Smooth muscle cell (in vitro differentiated cells): ENCODE results near the gene COA1. TPM values are rescaled to one million over a fixed set of nuclear protein-coding genes. Genes with fewer than 3 reads are reported as not detected.

Source experiments
- DNase-seq: peaks from one replicate; lab custom pipeline; 2025; ENCODE audit not compliant: unreplicated experiment; lab: John Stamatoyannopoulos, UW
- H2AFZ ChIP-seq: fragments of 200-600 bp; sonication (generic); 2 replicates; pipeline ENCODE4 v1.6.0; 2016; ENCODE audit warnings: antibody characterized with exemption, low read depth, mild to moderate bottlenecking
- H3F3A ChIP-seq: fragments of 200-600 bp; sonication (generic); 2 replicates; pipeline ENCODE4 v1.6.0; 2017; ENCODE audit warnings: antibody characterized with exemption, low read depth
- H3K27ac ChIP-seq: fragments of 200-600 bp; sonication (generic); 2 replicates; pipeline ENCODE4 v1.5.1; 2016; ENCODE audit warnings: low read depth, mild to moderate bottlenecking
- H3K27me3 ChIP-seq: fragments of 200-600 bp; sonication (generic); 2 replicates; pipeline ENCODE4 v1.6.1; 2016; ENCODE audit warnings: low read depth, mild to moderate bottlenecking
- H3K36me3 ChIP-seq: fragments of 200-600 bp; sonication (generic); 2 replicates; pipeline ENCODE4 v1.5.1; 2016; ENCODE audit warnings: low read depth
- H3K4me1 ChIP-seq: fragments of 200-600 bp; sonication (generic); 2 replicates; pipeline ENCODE4 v1.5.1; 2016; ENCODE audit warnings: low read depth
- H3K4me2 ChIP-seq: fragments of 200-600 bp; sonication (generic); 2 replicates; pipeline ENCODE4 v1.6.0; 2016; ENCODE audit warnings: mild to moderate bottlenecking
- H3K4me3 ChIP-seq: fragments of 200-600 bp; sonication (generic); 2 replicates; pipeline ENCODE4 v1.5.1; 2016; ENCODE audit warnings: mild to moderate bottlenecking
- H3K79me2 ChIP-seq: fragments of 200-600 bp; sonication (generic); 2 replicates; pipeline ENCODE4 v1.6.0; 2016; ENCODE audit warnings: low read depth, mild to moderate bottlenecking
- H3K9ac ChIP-seq: fragments of 200-600 bp; sonication (generic); 2 replicates; pipeline ENCODE4 v1.6.0; 2016; ENCODE audit warnings: low read depth
- H3K9me3 ChIP-seq: fragments of 200-600 bp; sonication (generic); replicated peaks from 2 replicates; pipeline ENCODE4 v1.5.1; 2016; ENCODE audit warnings: low read depth
- H4K20me1 ChIP-seq: fragments of 200-600 bp; sonication (generic); 2 replicates; pipeline ENCODE4 v1.6.0; 2016; ENCODE audit warnings: low read depth
- WGBS: methylation state at CpG from one replicate; pipeline ENCODE4 v1.1.7; 2016; ENCODE audit warnings: low lambda C conversion rate; 5-methylcytosine and 5-hydroxymethylcytosine counted together
- polyA plus RNA-seq: library from polyadenylated mRNA; unstranded; fragments of >200 nt; fragmentation: Nextera tagmentation; extraction: Ambion mirVana; gene quantifications from 2 replicates; pipeline ENCODE4 v1.2.1, GENCODE V29; 2016
- total RNA-seq: library from RNA; depleted of rRNA; stranded (reverse); fragments of >200 nt; gene quantifications from 2 replicates; pipeline ENCODE4 v1.2.3, GENCODE V29; 2014
- TF ChIP-seq, protein P1 (sequence below): fragments of 200-600 bp; sonication (generic); IDR thresholded peaks from 2 replicates; pipeline ENCODE4 v1.5.1; 2017; ENCODE audit warnings: borderline replicate concordance, mild to moderate bottlenecking, antibody characterized with exemption; ENCODE audit not compliant: insufficient read depth, poor library complexity, severe bottlenecking

COA1 gene
- total and polyA plus RNA-seq, 2 experiments from 2014 or later = 63.1 to 67.5 TPM

DNA sequence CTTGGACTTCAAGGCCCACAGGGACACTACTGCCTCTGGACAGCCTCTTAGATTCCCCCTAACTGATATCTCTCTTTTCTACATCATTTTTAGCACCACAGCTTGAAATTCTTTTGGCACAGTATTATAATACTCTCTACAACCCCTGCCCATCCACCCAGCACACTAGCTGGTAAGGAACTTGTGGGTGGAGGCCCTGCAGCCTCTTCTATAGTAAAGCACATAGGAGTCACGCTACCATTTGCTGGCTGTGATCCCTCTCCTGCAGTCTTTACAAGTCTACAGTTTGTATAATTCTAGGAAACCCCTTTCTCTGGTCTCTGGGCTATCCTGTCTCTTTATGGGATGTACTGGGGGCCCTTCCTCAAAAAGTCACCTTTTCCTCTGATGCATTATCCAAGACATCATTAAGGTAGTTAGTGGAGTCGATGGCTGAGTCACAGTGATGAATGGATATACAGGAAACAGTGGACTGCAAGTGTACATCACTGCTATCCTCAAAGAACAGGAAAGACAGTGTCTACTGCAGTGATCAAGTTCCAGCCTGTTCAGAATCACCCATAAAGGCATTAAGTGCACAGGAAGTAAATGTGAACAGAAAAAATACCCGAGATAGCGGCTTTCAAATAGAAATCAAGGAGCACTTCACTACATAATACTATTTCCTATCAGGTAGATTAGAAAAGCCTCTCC, 92.1 kb downstream of the COA1 start:
- Histone ChIP-seq H3K9me3 (no peaks in the 10 kb centered on the region), H3K4me2 (no peak overlapping the region), H3K4me1 (peaks cover 14% of the 10 kb centered on the region), H2AFZ (no peak overlapping the region), H3F3A (no peaks in the 10 kb centered on the region), H3K9ac (no peak overlapping the region), H3K4me3 (no peak overlapping the region), H3K36me3 (peaks cover 5% of the 10 kb centered on the region), H3K79me2 (no peaks in the 10 kb centered on the region), H4K20me1 (no peaks in the 10 kb centered on the region), H3K27me3 (no peaks in the 10 kb centered on the region), H3K27ac (peak overlapping the region; percentile 25)
- TF ChIP-seq, protein P1, sequence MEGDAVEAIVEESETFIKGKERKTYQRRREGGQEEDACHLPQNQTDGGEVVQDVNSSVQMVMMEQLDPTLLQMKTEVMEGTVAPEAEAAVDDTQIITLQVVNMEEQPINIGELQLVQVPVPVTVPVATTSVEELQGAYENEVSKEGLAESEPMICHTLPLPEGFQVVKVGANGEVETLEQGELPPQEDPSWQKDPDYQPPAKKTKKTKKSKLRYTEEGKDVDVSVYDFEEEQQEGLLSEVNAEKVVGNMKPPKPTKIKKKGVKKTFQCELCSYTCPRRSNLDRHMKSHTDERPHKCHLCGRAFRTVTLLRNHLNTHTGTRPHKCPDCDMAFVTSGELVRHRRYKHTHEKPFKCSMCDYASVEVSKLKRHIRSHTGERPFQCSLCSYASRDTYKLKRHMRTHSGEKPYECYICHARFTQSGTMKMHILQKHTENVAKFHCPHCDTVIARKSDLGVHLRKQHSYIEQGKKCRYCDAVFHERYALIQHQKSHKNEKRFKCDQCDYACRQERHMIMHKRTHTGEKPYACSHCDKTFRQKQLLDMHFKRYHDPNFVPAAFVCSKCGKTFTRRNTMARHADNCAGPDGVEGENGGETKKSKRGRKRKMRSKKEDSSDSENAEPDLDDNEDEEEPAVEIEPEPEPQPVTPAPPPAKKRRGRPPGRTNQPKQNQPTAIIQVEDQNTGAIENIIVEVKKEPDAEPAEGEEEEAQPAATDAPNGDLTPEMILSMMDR = no peak
- 75% methylated on average over 4 of the region's 4 CpGs for WGBS
- DNase-seq = no peak

GRCh38 chr7:43636093-43636492, 93.2 kb downstream of the COA1 start:
- Histone ChIP-seq H4K20me1 (no peaks in the 10 kb centered on the region), H2AFZ (no peak overlapping the region), H3K27me3 (no peaks in the 10 kb centered on the region), H3F3A (no peaks in the 10 kb centered on the region), H3K36me3 (peaks cover 5% of the 10 kb centered on the region), H3K4me3 (no peak overlapping the region), H3K79me2 (no peaks in the 10 kb centered on the region), H3K27ac (peak overlapping the region; percentile 5), H3K4me1 (peaks cover 14% of the 10 kb centered on the region), H3K9me3 (no peaks in the 10 kb centered on the region), H3K9ac (no peak overlapping the region), H3K4me2 (no peak overlapping the region)
- DNase-seq = no peak
- 89% methylated on average over 6 of the region's 6 CpGs for WGBS
- TF ChIP-seq, protein P1 = no peak

DNA sequence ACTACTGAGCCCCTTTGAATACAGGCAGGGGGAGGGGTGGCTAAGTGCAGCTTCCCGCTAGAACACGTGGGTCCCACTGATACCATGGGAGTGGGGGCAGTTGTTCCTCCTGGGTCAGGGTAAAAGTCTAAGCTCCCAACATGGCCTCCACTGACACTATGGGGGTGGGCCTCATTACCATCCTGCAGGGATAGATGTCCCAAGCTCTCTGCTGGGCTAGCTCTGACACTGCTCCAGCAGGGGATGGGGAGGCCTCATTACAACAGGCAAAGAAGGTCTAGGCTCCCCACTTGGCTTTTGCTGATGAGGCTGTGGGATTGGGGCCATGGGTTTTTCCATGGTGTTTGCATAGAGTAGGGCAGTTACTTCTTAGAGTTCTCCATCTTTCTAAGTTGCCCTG, 94.9 kb downstream of the COA1 start:
- H3K9me3 ChIP-seq = no peaks in the 10 kb centered on the region
- H4K20me1 ChIP-seq = no peaks in the 10 kb centered on the region
- H2AFZ ChIP-seq = no peak overlapping the region
- H3K36me3 ChIP-seq = peaks cover 7% of the 10 kb centered on the region
- no peak overlapping the region for H3K9ac ChIP-seq
- H3K4me2 ChIP-seq = no peak overlapping the region
- no peak for DNase-seq
- no peak overlapping the region for H3K27ac ChIP-seq
- no peak overlapping the region for H3K4me3 ChIP-seq
- no peaks in the 10 kb centered on the region for H3K79me2 ChIP-seq
- H3F3A ChIP-seq = no peaks in the 10 kb centered on the region
- no peaks in the 10 kb centered on the region for H3K27me3 ChIP-seq
- 100% methylated on average over 2 of the region's 2 CpGs for WGBS
- TF ChIP-seq, protein P1 = no peak
- H3K4me1 ChIP-seq = no peaks in the 10 kb centered on the region

DNA sequence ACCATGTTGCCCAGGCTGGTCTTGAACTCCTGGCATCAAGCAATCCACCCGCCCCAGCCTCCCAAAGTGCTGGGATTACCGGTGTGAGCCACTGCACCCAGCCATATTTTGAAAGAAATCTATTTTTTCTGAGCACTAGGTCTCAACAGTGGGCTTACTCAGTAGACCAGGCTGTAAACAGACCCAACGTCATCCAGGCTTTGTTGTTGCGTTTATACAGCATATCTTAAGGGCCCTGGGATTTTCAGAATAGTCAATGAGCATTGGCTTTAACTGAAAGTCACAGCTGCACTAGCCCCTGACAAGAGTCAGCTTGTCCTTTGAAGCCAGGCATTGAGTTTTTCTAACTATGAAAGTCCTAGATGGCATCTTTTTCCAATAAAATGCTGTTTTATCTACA, 96.6 kb downstream of the COA1 start:
- TF ChIP-seq, protein P1 = no peak
- 88% methylated on average over 4 of the region's 4 CpGs for WGBS
- H2AFZ ChIP-seq = no peak overlapping the region
- no peaks in the 10 kb centered on the region for H3F3A ChIP-seq
- no peak overlapping the region for H3K27ac ChIP-seq
- H3K9ac ChIP-seq = no peak overlapping the region
- no peaks in the 10 kb centered on the region for H3K79me2 ChIP-seq
- no peaks in the 10 kb centered on the region for H3K4me1 ChIP-seq
- H3K9me3 ChIP-seq = no peaks in the 10 kb centered on the region
- DNase-seq = no peak
- no peaks in the 10 kb centered on the region for H3K27me3 ChIP-seq
- no peaks in the 10 kb centered on the region for H4K20me1 ChIP-seq
- H3K4me3 ChIP-seq = no peak overlapping the region
- peaks cover 8% of the 10 kb centered on the region for H3K36me3 ChIP-seq
- H3K4me2 ChIP-seq = no peak overlapping the region
